ENCODE data around the gene CYLD.

The CYLD gene

DNA sequence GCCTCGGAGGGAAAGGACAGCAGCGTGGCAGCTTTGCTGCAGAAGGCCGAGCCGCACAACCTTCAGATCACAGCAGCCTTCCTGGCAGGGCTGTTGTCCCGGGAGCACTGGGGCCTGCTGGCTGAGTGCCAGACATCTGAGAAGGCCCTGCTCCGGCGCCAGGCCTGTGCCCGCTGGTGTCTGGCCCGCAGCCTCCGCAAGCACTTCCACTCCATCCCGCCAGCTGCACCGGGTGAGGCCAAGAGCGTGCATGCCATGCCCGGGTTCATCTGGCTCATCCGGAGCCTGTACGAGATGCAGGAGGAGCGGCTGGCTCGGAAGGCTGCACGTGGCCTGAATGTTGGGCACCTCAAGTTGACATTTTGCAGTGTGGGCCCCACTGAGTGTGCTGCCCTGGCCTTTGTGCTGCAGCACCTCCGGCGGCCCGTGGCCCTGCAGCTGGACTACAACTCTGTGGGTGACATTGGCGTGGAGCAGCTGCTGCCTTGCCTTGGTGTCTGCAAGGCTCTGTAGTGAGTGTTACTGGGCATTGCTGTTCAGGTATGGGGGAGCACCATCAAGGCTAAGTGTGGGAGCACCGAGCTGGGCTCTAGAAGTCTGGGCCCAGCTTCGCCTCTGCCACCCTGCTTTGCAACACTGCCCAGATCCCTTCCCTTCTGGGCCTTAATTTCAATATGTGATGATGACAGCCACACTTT lies 29.9 kb upstream of the CYLD start:
- DNase-seq = no peak

DNA sequence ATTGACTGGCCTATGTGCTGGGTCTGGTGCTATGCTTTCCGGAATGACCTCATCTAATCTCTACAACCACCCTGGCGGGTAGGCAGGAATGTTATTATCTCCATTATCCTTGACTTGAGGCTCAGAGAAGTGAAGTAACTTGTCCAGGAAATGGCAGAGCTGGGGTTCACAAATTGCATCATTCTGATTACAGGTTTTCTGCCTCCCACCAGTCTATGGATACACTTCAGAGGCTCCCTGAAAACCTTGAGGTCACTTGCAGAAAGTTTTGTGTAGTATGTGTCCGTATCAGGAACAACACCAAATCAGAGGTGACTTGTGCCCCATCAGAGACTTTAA lies 29.4 kb upstream of the CYLD start:
- no peak for DNase-seq

DNA sequence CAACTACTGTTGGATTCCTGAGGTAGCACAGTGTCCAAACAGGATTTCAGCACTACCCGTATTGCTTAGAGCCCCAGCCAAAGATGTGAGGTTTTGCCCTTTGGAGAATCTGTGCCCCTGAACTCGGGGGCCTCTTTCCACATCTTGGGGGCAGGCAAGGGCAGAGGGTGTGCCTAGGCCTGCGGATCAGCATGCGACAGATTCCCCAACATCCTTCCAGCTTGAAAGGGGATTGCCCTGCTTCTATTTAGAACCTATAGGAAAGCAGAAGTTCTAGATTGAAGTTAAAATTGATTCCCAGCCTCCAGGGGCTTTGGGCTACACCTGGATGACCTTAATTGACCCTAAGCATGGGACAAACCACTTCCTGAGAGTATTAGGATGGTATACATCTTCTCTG lies 28.9 kb upstream of the CYLD start:
- DNase-seq = no peak

DNA sequence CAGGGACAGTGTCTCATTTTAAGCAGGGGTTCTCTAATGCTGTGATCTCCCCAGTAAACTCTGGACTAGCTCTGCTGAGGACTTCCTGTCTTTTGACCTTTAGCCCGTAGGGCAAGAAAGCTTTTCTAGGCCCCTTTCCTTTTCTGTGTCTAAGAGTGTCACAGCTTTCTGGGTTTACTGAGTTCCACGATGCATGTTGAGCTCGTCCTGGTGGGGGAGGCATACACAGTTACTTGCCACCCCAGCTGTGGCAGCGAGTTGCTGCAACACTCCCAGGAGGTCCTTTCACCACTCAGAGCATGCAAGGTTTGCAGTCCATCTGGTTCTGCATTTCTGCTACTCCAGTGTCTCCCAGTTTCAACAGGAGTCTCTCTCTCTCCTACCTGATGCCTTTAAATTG lies 24.8 kb upstream of the CYLD start:
- DNase-seq = no peak

DNA sequence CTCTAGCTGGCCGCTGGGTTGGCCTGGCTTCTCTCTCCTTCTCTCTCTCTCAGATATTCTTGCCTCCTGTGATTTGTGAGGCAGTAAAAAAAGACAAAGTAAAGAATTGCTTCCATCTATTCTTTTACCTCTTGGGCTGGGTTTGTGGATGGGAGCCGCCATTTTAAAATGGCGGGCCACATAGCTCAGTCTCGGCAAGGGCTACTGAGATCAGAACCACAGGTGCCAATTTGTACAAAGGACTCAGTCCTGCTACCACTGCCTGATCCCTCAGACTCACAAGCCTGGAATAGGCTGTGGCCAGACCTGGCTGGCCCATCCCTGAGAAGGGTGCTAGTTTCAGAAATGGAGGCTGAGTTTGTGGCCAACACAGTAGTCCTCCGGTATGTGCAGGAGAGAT lies 24.4 kb upstream of the CYLD start:
- no peak for DNase-seq

DNA sequence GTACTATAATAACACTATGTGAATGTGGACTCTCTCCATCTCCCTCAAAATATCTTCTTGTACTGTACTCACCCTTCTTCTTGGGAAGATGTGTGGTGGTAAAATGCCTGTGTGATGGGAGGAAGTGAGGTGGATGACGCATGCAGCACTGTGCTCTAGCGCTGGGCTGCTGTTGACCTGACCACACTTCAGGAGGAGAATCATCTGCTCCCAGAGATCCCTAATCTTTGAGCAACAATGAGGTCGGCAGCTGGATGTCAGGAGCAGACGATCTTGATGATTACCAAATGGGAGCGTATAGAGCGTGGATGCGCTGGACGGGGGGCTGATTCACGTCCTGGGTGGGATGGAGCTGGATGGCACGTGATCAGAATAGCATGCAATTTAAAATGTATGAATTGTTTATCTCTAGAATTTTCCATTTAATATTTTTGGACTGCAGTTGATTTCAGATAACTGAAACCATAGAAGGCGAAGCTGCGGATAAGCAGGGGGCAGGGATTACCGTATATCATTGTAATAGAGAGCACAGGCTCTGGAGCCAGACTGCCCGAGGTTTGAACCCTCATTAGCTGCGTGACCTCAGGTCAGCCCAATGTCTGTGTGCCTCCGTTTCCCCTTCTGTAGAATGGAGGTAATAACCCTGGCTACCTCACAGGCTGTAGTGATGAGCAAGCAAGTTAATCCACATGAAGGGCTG lies 23.7 kb upstream of the CYLD start:
- no peak for DNase-seq

DNA sequence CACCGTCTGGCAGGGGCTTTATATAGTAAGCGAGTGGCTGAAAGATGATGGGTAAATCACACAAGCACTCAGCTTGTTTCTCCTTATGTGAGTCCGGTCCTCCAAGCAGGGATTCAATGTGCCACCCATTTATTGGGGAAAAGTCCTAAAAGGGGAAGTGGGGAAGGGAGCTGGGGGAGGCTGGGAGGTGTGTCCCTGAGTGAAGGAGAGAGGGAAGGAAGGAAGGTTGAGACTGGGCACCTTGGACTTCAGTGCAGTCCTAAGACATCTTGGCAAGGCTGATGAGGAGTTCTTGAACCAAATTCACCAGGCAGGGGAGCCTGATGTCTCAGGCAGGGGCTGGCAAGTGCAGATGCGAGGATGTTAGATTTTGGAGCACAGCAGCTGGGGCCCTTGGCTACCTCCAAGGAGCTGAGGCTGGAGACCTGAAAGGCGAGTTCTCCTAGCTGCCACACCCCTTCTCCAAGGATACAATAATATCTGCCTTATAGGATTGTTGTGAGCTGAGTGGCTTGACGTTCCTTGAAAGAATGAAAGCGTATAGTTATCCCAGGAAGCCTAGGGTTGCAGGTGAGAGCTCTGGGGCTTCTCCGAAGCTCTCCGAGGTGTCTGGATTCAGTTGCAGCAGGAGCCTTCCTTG lies 23.0 kb upstream of the CYLD start:
- DNase-seq = no peak

DNA sequence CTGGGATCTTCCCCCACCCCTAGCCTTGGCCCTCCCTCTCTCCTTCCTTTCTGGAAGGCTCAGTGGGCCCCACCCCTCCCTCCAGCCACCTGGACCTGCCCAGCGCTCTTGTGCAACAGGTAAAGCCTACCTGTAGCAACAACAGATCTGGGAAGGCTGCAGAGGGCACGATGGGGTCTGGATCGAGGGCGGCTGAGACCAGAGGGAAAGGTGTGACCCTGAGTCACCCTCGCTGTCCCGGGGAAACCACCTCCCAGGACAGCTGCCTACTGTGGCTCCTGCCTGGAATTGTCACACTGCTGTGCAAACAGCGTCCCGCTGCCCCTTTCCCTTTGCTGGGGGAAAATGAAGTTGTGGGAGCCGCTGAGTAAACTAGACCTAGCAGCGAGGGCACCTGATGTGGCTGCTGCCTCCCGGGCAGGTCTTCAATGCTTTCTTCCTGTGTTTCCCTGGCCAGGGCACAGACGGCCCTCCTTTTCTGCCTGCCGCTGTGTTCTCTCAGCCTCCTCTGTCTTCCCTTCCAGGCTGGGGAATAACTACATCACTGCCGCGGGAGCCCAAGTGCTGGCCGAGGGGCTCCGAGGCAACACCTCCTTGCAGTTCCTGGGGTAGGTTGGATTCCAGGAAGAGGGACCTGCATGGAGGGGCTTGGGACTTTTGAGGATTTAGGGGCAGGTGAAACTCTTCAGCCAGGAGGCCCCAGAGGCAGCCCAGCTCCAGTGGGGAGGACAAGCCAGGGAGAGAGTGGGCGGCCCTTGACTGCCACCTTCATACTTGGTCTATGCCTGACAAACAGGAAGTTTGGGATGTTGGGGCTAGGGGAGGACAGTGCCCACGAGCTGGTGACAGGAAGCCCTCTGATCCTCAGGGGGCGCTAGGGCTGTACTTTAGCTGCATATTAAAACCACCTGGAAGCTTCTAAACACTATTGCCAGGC lies 22.2 kb upstream of the CYLD start:
- no peak for DNase-seq

DNA sequence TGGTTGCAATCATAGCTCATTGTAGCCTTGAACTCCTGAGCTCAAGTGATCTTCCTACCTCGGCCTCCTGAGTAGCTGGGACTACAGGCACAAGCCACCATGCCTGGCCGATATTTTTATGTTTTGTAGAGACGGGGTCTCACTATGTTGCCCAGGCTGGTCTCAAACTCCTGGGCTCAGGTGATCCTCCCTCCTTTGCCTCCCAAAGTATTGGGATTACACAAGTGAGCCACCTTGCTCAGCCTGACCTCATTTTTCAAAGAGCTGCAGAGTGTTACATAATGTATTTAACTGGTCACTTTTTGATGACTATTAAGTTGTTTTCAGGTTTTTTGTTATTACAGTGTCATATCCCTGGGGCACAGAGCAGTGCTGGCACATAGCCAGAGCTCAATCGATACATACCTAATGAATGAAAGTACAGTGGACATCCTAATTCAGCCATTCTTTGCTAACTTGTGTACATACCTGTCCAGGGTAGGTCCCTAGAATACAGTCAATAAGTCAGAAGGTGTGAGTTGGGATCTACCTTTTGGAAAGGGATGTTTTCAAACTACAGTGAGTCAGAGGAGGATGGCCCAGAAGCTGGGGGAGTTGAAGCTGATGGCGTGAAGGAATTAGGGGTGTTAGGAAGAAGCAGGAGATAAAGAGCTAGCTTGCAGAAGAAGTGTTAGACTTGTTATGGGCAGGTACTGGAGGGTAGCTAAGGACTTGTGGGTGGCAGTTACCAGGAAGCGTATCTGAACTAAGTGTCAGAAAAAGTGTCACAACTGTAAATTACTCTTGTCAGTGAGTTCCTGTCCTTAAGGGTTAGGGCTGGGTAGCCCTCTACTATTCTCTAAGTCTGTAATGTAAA lies 20.1 kb upstream of the CYLD start:
- no peak for DNase-seq

DNA sequence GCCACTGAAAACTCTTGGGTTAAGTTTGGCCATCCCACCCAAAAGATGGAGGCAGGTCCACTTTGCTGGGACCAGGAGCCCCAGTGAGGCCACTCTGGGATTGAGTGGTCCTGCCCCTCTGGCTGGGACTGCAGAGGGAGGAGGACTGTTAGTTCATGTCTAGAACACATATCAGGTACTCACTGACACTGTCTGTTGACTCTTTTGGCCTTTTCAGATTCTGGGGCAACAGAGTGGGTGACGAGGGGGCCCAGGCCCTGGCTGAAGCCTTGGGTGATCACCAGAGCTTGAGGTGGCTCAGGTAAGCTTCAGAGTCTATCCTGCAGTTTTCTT lies 19.5 kb upstream of the CYLD start:
- no peak for DNase-seq

DNA sequence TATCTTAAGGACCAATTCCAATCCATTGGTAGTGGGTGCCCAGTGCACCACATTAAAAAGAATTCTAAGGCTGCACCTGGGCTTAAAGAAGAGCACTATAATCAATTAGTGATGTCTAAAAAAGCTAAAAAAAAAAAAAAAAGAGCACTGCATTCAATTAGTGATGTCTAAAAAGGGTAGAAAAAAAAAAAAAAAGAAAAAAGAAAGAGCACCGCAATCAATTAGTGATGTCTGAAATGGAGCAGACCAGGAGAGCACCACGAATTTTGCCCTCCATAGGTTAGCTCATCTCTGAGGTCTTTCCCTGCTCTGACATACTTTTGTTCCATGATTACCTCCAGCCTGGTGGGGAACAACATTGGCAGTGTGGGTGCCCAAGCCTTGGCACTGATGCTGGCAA lies 18.9 kb upstream of the CYLD start:
- DNase-seq = no peak

DNA sequence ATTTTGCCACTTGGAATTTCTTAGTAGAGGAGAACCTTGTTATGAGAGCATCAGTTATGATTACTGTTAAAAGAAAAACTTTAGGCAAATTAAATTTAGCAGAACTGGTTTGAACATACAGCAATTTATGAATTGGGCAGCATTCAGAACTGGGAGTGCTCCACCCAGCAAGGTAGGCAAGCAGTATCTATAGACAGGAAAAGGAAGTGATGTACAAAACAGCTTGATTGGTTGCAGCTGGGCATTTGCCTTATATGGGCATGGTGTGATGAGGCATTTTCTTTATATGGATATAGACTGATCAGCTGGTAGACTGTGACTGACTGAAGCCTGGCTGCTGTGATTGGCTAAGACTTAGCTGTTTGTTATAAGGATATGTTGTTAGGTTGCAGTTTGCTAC lies 17.6 kb upstream of the CYLD start:
- DNase-seq = no peak

DNA sequence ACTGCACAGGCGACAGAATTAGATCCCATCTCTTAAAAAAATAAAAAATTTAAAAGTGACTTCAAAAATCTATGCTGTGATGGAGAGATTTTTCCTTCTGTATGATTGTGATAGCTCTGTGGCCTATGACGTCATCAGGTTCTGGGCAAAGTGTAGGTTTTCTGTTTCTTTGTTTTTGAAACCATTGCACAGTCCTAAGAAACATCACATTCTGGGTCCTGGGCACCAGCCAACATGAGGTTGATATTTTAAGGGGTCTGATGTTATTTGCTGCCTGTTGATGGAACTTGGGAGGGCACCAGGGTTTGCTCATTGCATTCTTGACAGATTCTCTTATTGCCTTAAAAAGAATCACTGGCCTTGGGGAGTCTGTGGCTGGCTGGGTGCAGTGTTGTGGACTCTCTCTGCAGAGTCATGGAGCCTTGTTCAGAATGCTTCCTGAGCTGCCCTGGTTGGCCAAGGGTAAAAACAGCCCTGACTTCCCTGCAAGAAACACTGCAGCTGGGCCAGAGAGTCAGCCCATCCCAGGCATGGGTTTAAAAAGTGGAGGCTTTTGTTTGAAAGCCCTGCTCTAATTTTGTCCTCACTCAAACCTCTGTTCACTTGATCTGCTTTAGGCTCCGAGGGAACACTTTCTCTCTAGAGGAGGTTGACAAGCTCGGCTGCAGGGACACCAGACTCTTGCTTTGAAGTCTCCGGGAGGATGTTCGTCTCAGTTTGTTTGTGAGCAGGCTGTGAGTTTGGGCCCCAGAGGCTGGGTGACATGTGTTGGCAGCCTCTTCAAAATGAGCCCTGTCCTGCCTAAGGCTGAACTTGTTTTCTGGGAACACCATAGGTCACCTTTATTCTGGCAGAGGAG lies 10.5 kb upstream of the CYLD start:
- DNase-seq = no peak

DNA sequence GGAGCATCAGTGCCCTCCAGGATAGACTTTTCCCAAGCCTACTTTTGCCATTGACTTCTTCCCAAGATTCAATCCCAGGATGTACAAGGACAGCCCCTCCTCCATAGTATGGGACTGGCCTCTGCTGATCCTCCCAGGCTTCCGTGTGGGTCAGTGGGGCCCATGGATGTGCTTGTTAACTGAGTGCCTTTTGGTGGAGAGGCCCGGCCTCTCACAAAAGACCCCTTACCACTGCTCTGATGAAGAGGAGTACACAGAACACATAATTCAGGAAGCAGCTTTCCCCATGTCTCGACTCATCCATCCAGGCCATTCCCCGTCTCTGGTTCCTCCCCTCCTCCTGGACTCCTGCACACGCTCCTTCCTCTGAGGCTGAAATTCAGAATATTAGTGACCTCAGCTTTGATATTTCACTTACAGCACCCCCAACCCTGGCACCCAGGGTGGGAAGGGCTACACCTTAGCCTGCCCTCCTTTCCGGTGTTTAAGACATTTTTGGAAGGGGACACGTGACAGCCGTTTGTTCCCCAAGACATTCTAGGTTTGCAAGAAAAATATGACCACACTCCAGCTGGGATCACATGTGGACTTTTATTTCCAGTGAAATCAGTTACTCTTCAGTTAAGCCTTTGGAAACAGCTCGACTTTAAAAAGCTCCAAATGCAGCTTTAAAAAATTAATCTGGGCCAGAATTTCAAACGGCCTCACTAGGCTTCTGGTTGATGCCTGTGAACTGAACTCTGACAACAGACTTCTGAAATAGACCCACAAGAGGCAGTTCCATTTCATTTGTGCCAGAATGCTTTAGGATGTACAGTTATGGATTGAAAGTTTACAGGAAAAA lies 9.7 kb upstream of the CYLD start:
- no peak for DNase-seq

DNA sequence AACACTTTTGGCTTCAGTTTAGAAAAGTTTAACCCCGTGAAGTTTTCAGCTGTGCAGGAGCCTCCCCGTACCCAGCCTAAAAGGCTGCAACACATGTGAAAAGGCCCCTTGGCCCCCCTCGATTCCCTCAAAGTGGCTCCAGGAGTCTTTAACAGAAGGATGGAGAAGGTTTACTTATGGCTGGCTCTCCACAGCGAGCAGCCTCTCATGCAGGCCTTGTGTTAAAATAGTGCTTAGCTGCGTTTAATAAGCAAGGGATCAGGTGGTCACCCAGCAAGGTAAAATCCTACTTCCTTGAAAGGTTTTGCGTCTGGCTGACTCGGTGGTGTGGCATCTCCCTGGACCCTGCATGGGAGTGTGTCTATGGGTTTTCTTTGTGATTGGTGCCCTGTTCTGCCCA lies 8.4 kb upstream of the CYLD start:
- DNase-seq = no peak

DNA sequence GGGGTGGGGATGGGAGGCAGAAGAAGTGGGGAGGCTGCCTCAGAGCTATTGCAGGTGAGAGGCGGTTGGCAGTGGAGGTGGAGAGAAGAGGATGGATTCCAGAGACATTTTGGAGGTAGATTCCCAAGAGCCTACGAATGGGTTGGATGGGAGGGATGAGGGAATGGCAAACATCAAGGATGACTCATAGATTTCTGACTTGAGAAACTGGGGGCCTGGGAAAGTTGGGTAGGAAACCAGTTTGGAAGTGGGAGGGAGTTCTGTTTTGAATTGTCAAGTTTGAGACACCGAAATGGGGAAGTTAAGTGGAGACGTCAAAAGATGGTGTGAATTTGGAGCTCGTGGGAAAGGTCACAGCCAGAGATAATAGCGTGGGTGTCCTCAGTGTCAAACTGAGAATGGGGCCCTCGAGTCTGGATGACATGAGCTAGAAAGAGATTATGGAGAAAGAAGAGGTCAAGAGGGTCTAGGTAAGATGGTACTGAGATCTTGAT lies 6.2 kb upstream of the CYLD start:
- no peak for DNase-seq

DNA sequence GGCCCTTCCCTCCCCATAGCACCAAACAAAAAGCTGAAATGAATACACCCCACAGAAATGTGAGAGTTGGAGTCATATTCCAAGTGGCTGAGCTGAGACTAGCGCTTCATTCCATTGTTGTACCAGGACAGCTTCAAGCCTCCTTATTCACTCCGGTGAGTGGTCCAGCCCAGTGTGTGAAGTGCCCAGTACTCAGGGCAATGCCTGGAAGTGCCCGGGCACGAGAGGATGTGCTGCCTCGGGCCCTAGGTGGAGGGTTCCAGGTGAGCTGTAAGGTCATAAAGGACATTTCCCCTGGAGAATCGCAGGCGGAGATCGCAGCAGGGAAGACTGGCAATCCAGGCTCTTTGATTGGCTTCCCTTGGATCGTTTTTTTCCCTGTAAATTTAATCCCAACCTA lies 5.4 kb upstream of the CYLD start:
- no peak for DNase-seq

DNA sequence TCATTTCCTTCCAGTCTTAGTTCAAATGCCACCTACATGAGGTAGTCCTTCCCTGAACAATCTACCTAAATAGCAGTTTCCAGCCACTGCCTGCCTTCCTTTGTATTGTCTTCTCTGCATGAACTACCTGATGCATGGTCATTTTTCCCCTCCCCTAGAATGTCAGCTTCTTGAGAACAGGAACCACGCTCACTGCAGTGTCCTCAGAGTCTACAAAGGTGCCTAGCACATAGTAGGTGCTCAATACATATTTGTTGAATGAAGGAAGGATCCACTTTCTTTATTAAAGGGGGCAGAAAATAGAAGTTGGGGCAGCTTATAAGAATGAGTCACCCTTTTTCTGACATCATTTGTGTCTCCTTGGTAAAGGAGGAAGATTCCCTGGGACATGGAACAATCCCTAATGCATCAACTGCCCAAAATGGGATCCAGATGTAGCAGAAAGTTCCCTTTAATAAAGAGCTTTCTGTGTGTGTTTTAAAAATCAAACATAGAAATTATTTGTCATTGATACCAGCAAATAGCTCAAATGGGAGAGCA lies 4.4 kb upstream of the CYLD start:
- no peak for DNase-seq

DNA sequence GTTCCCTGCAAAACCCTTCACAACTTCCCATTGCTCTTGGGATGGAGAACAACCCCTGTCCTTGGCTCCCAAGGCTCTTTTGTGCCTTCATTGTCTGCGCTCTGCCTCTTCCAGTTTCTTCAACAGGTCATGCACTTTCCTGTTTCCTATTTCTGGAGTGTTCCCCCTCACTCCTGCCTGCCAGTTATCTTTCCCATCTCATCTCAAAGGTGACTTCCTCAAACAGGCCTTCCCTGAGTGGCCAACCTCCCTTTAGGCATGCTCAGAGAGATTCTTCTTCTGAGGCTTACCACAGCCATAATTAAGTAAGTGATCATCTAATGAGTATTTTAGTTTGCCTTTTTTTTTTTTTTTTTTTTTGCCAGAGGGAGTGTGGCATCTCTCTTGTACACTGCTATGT lies 2.9 kb upstream of the CYLD start:
- no peak for DNase-seq

DNA sequence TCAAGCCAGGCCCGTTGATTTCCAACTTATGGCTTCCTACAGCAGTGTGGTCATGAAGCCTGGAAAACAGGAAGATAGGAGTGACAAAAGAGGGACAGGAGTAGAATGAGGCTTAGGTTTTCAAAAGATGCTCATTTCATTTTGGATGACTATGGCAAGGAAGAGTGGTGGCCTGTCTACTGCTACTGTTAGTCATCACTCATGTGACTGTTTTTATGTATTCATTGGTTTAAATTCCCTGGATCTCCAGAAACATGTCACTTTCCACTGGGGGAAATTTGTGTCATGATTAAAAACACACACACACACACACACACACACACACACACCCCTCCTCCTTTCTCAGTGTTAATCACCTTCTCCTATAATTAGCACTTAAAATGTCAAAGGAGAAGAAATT lies 1.1 kb upstream of the CYLD start:
- DNase-seq = no peak
